HTR-8/SVneo (cell line): ENCODE measurements around the gene PPP3CB.

Source experiments
- DNase-seq: peaks from one replicate; pipeline ENCODE4 v3.0.0; 2011; ENCODE audit warnings: low spot score, mixed read lengths; ENCODE audit not compliant: insufficient read length
- FAIRE-seq: peaks from 2 replicates; lab custom pipeline; 2011; peaks lifted over from hg19 to GRCh38; lab: Jason Lieb, UNC

The PPP3CB gene

DNA sequence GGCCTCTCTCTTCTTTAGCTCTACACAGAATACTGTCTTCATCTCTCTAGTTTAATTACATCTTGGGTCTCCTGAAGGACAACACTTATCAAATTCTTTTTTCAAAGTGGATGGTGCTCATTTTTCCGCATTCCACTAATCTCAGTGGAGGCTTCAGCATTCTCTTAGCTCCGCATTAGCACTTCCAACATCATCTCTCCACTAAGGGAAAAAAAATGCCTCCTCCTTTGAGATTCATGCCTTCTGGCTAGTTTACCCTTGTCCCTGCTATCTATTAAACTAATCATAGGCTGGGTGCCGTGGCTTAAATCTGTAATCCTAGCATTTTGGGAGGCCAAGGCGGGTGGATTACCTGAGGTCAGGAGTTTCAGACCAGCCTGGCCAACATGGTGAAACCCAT is 9.2 kb downstream of the PPP3CB start:
- no peak for DNase-seq
- FAIRE-seq: no peak

- DNase-seq (no peak), FAIRE-seq (no peak)
Measured at GRCh38 chr10:73485320-73485719, 10.5 kb downstream of the PPP3CB start.

- FAIRE-seq: no peak
- DNase-seq: peak; percentile 59
Measured at GRCh38 chr10:73480158-73480557, 15.7 kb downstream of the PPP3CB start.

- DNase-seq (no peak), FAIRE-seq (no peak)
Measured at GRCh38 chr10:73478636-73479035, 17.2 kb downstream of the PPP3CB start.

- DNase-seq (no peak), FAIRE-seq (no peak)
Measured at GRCh38 chr10:73471226-73471625, 24.6 kb downstream of the PPP3CB start.

DNA sequence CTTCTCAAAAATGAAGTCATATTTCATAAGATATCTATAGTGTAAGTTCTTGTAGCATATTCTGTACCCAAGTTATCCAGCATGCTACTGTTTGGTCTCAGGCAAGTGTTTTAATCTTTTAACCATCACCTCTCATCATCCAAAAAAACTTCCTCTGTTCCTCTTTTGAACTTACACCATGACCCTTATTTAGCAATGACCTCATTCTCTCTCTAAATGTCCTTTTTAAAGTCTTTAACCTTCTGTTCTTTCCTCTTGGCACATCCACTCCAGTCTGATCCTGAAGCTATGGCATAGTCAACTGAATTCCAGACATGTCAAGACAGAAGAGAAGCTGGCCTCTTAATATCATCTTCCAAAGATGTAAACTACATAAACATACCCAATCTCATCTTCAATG is 26.2 kb downstream of the PPP3CB start:
- FAIRE-seq: no peak
- no peak for DNase-seq

DNA sequence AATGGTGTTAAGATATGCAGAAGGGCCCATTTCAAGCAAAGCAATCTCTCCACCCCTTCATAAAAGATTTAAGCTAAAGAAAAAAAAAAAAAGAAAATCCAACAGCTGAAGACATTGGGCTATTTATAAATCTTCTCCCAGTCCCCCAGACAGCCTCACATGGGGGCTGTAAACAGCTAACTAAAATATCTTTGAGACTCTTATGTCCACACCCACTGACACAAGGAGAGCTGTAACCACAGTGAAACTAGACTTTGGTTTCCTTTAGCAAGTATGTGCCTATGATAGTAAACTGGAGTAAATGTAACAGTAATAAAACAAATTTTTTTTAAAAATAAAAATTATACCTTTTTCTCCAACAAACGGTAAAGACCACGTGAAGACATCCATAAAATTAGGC is 28.6 kb downstream of the PPP3CB start:
- FAIRE-seq: no peak
- DNase-seq: no peak

- FAIRE-seq (no peak), DNase-seq (no peak)
Measured at GRCh38 chr10:73465978-73466726, 29.7 kb downstream of the PPP3CB start.

GRCh38 chr10:73460897-73461296 is 34.9 kb downstream of the PPP3CB start:
- DNase-seq: no peak
- no peak for FAIRE-seq

DNA sequence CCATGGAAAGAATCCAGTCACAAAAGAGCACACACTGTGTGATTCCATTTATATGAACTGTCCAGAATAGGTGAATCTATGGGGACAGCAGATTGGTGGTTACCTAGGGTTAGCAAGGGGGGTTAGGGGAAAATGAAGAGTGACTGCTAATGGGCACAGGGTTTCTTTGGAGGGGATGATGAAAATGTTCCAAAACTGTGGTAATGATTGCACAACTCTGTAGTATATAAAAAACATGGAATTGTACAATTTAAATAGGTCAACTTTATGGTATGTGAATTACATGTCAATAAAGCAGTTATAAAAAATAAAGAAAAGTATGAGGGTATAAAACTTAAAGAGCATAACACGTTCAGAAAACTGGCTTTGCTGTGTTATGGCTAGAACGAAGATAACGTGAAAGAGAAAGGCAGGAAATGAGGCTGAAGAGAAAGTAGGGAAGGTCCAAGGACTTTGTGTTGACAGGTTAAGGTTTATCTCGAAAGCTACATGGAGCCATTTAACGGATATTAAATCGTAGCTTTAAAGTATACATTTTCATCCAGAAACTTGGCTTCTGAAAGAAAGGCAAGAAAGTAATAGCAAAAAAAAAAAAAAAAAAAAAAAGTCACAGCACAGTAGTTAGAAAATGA is 36.0 kb downstream of the PPP3CB start:
- FAIRE-seq (no peak), DNase-seq (no peak)

DNA sequence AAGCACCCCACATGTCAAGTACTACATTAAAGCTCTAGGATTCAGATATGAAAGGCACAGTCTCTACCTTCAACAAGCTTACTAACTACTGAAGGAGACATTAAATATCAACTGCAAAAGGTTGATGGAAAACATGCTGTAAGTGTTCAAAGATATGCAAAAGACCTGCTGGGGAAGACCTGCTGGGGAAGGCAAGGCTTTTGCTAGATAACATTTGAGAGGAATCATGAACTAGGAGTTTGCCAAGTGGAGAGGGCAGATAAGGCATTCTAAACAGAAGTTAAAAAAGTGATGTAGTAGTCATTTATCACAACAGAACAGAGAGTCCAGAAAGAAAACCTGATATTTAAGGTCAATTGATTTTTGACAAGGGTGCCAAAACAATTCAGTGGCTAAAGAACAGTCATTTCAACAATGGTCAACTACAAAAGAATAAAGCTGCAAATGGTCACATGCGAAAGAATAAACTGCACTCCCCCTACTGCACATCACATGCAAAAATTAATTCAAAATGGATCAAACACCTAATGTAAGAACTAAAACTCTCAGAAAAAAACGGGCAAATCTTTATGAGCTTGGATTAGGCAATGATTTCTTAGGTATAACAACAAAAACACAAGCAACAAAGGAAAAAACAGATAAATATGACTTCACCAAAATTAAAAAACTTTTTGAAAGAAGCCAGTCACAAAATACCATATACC is 39.5 kb downstream of the PPP3CB start:
- no peak for FAIRE-seq
- DNase-seq: no peak

- FAIRE-seq (no peak), DNase-seq (no peak)
Measured at GRCh38 chr10:73449113-73449512, 46.7 kb downstream of the PPP3CB start.

DNA sequence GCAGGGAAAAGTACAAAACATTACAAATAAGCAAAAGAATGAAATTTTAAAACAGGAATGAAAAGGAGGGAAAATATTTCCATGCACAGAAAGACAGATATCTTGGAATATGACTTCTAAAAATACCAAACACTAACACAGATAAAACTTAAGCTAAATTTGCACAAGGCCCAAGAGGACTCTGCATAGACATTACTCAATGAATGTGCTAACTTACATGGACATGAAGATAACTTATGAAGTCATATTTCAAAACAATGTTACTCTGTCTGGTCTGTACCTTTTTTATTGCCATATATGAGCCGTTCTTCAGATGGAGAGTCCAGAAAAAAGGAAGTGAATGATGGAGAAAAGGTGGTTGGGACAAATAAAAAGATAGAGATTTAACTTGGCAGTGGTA is 47.4 kb downstream of the PPP3CB start:
- DNase-seq: no peak
- FAIRE-seq: no peak

- DNase-seq (no peak), FAIRE-seq (no peak)
Measured at GRCh38 chr10:73446926-73447325, 48.9 kb downstream of the PPP3CB start.

DNA sequence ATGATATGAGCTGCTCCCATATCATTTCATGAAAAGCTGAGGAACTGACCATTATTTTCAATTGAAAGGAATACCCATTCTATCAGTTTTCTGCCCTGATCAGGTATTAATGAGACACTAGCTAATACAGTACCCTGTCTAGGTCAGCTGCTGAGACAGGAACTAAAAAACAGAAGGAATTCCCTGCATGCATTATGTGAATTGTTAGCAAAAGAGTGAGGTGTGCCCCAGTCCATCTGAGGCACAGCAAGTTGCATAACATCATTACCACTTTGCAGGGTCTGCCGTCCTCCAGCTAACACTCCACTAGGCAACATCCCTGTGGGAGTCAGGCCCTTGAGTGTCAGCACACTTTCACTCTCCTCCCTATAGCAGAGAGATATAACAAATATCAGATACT is 51.4 kb downstream of the PPP3CB start:
- DNase-seq: no peak
- FAIRE-seq: no peak

DNA sequence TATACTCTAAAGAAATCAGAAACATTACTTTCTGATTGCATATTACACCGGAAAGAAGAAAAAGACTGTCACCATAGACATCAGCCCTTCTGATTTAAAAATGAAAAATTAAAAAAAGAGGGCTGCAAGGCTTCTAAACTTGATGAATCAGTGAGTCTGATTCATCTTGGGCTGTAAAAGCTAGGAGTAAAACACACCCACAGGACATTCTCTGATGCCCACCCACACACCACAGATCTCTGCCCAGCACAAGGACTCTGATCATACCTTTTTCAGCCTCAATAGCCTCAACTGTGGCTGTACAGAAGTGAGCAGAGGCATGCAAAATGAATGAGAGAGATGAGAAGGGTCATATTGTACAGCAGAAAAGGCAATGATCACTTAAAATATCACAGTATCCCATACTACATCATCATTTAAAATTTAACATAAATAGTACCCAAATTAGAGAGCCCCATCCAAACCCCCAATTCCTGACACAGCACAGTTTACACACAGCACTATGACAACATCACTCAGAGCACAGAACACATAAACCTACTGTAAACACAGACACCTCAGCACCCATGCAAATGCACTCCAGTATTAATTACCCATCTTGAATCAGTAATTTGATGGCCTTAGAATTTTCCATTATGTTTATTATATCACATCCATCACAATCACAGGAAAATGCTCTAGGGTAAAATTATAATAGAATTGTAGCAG is 56.1 kb downstream of the PPP3CB start:
- FAIRE-seq (peak; percentile 65), DNase-seq (peak; percentile 26)

DNA sequence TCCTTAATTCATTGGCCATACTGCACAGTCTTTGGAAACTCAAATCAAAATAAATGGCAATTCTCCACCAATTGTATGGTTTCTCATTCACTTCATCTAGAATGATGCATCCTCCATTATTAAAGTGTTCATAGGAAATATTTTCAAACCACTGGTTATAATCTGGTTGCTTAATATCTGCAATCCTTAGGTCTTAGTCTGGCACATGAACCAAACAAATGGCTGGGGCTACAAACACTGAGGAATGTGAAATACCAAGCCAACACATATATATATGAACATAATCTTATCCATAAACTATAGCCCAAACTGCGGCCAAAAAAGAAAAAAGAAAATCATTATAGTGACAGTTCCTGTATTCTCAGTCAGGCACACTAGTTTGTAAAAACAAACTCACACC is 56.8 kb downstream of the PPP3CB start:
- FAIRE-seq (no peak), DNase-seq (no peak)

DNA sequence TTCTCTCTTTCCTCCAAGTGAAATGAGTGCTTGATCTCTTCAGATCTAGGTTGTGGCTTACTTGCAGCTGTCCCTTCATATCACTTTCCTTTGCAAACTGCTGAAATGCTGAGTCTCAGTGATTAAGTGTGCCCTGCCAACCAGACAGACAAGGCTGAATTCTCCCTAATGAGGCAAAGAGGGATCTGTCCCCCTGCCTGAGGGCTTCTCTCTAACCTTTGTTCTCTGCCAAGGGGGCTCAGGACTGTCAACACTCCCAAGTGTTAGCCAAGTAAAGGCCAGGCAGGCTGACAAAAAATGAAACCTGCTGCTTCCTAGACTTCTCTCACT is 62.3 kb downstream of the PPP3CB start, which contains the start of gene MSS51:
MSS51 (minus strand) TSS at position 24 of the 330 bp plus-strand sequence. CDS start 5,277 bp downstream, outside the sequence.
- FAIRE-seq (no peak), DNase-seq (no peak)

DNA sequence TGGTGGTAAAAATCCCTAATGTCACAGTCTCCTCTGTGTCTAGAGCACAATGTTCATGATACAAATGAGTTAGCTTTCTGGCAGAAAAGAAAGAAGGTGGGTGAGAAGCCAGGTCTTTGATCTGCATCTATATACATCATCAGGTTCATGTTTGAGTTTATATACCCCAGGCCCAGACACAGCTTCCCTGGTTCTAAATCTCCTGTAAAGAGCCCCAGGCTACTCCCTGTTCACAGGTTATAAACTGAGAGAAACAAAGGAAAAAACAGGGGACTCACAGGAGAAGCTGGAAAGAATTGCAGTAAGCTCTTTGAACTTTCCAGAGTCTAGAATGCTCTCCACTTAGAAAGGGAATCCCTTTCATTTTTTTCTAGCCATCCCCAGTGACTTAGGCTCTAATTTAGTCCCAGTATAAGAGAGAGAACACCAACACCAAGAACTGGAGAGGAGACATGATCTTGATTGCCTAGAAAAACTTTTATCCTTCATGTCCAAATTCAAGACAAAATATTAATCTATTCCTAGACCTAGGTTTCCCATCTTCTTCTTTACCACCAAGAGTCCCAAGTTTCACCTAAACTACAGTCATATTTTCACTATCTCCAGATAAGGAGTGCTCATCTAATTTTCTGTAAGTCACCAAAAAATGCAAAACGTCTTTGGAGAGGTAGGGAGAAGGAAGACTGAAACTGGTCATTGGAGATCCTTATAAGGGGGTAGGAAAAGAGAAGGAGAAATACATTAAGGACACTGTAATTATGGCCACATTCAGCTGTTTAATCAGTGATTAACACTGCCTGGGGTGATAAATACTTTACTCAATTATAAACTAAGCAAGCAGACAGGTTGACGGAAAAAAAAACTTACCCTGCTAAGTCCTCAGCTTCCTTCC is 62.9 kb downstream of the PPP3CB start:
- no peak for FAIRE-seq

GRCh38 chr10:73426318-73426717 is 69.5 kb downstream of the PPP3CB start:
- no peak for DNase-seq
- no peak for FAIRE-seq

More for the DNA sequence above, 62.9 kb downstream of the PPP3CB start:
- DNase-seq: no peak
